Liver (tissue), 9 donors: ENCODE measurements around the gene AGR2. TPM values are rescaled to one million over a fixed set of nuclear protein-coding genes. Genes with fewer than 3 reads are reported as not detected.

Experiments
- DNase-seq: peaks from one replicate; pipeline ENCODE4 v3.0.0-alpha.2; 2017; ENCODE audit warnings: low spot score
- H3K27ac ChIP-seq, 2 donors: one replicate each; pipeline ENCODE4 v1.7.0; 2013; ENCODE audit warnings: inconsistent platforms in 2 of 2, low read length in 2 of 2, control low read depth in 1 of 2, low read depth in 1 of 2, mild to moderate bottlenecking in 1 of 2
- H3K27me3 ChIP-seq, 4 donors: one replicate each; pipeline versions ENCODE4 v1.6.1 to v1.7.0; 2013; ENCODE audit warnings: low read length in 3 of 4, inconsistent platforms in 1 of 4, mild to moderate bottlenecking in 1 of 4, moderate library complexity in 1 of 4; ENCODE audit not compliant: control insufficient read depth in 4 of 4, insufficient read depth in 4 of 4
- H3K36me3 ChIP-seq, 4 donors: one replicate each; pipeline versions ENCODE4 v1.6.1 to v1.7.0; 2013; ENCODE audit warnings: low read length in 3 of 4, mild to moderate bottlenecking in 3 of 4, low read depth in 1 of 4, moderate library complexity in 1 of 4; ENCODE audit not compliant: control insufficient read depth in 4 of 4, insufficient read depth in 3 of 4
- H3K4me1 ChIP-seq, 4 donors: one replicate each; pipeline versions ENCODE4 v1.6.1 to v1.7.0; 2013; ENCODE audit warnings: low read length in 3 of 4, mild to moderate bottlenecking in 3 of 4, moderate library complexity in 1 of 4; ENCODE audit not compliant: control insufficient read depth in 4 of 4, insufficient read depth in 4 of 4
- H3K4me3 ChIP-seq, 3 donors: one replicate each; pipeline versions ENCODE4 v1.6.1 to v1.7.0; 2013; ENCODE audit warnings: low read length in 3 of 3, control low read depth in 1 of 3, low read depth in 1 of 3, mild to moderate bottlenecking in 1 of 3
- H3K9ac ChIP-seq, 2 donors: one replicate each; pipeline ENCODE4 v1.7.0; 2013; ENCODE audit warnings: low read length in 2 of 2, mild to moderate bottlenecking in 2 of 2, moderate library complexity in 2 of 2, control low read depth in 1 of 2, low read depth in 1 of 2
- H3K9me3 ChIP-seq, 4 donors: one replicate each; pipeline versions ENCODE4 v1.6.1 to v1.7.0; 2013; ENCODE audit warnings: low read length in 3 of 4; ENCODE audit not compliant: control insufficient read depth in 4 of 4
- ATF3 ChIP-seq: IDR thresholded peaks from 2 replicates; pipeline ENCODE4 v1.6.1; 2016; ENCODE audit warnings: antibody characterized with exemption
- CTCF ChIP-seq: fragments of 150-350 bp; IDR thresholded peaks from 2 replicates; pipeline ENCODE4 v1.5.1; 2017; ENCODE audit warnings: improper control_type of control experiment, low read depth, low read length; ENCODE audit not compliant: missing input control
- EGR1 ChIP-seq, 2 donors: IDR thresholded peaks; 2 replicates each; pipeline ENCODE4 v1.6.1; 2016 to 2018; ENCODE audit warnings: antibody characterized with exemption in 2 of 2, low read depth in 2 of 2
- FOXA1 ChIP-seq: IDR thresholded peaks from 2 replicates; pipeline ENCODE4 v1.6.1; 2016; ENCODE audit warnings: antibody characterized with exemption
- FOXA2 ChIP-seq: IDR thresholded peaks from 2 replicates; pipeline ENCODE4 v1.6.1; 2016; ENCODE audit warnings: antibody characterized with exemption
- GABPA ChIP-seq, 2 donors: IDR thresholded peaks in 1 of 2; conservative IDR thresholded peaks in 1 of 2; 2 replicates each; pipeline ENCODE4 v1.6.1; 2016; ENCODE audit warnings: antibody characterized with exemption in 2 of 2, mild to moderate bottlenecking in 1 of 2, moderate library complexity in 1 of 2
- HNF4A ChIP-seq, 2 donors: conservative IDR thresholded peaks; 2 replicates each; pipeline ENCODE4 v1.6.1; 2016; ENCODE audit warnings: antibody characterized with exemption in 2 of 2, mild to moderate bottlenecking in 2 of 2
- HNF4G ChIP-seq: IDR thresholded peaks from 2 replicates; pipeline ENCODE4 v1.6.1; 2016; ENCODE audit warnings: antibody characterized with exemption
- JUND ChIP-seq, 2 donors: IDR thresholded peaks; 2 replicates each; pipeline ENCODE4 v1.6.1; 2016; ENCODE audit warnings: antibody characterized with exemption in 2 of 2
- MAX ChIP-seq: IDR thresholded peaks from 2 replicates; pipeline ENCODE4 v1.6.1; 2016; ENCODE audit warnings: antibody characterized with exemption
- NR2F2 ChIP-seq: IDR thresholded peaks from 2 replicates; pipeline ENCODE4 v1.6.1; 2016; ENCODE audit warnings: antibody characterized with exemption
- RAD21 ChIP-seq, 2 donors: IDR thresholded peaks; 2 replicates each; pipeline ENCODE4 v1.6.1; 2016; ENCODE audit warnings: antibody characterized with exemption in 2 of 2, mild to moderate bottlenecking in 2 of 2
- REST ChIP-seq: IDR thresholded peaks from 2 replicates; pipeline ENCODE4 v1.6.1; 2016; ENCODE audit warnings: antibody characterized with exemption, mild to moderate bottlenecking
- RXRA ChIP-seq, 2 donors: IDR thresholded peaks; 2 replicates each; pipeline ENCODE4 v1.6.1; 2017 to 2018; ENCODE audit warnings: antibody characterized with exemption in 2 of 2, mild to moderate bottlenecking in 1 of 2
- SP1 ChIP-seq: IDR thresholded peaks from 2 replicates; pipeline ENCODE4 v1.6.1; 2018; ENCODE audit warnings: antibody characterized with exemption, mild to moderate bottlenecking
- TAF1 ChIP-seq: conservative IDR thresholded peaks from 2 replicates; pipeline ENCODE4 v1.6.1; 2016; ENCODE audit warnings: antibody characterized with exemption, mild to moderate bottlenecking
- YY1 ChIP-seq: IDR thresholded peaks from 2 replicates; pipeline ENCODE4 v1.6.1; 2016; ENCODE audit warnings: antibody characterized with exemption, mild to moderate bottlenecking
- ZBTB33 ChIP-seq: IDR thresholded peaks from 2 replicates; pipeline ENCODE4 v1.6.1; 2016; ENCODE audit warnings: antibody characterized with exemption
- WGBS: extraction: QIAGEN DNeasy Blood & Tissue Kit; methylation state at CpG from one replicate; pipeline ENCODE4 v1.1.7; 2013; 5-methylcytosine and 5-hydroxymethylcytosine counted together
- polyA plus RNA-seq, 2 donors: library from polyadenylated mRNA; stranded (reverse) in 1 of 2; unstranded in 1 of 2; fragments of 200-250 nt in 1 of 2; fragments of >200 nt in 1 of 2; fragmentation: Nextera tagmentation in 1 of 2; extraction: Ambion mirVana in 1 of 2; gene quantifications; one replicate each; pipeline versions ENCODE4 v1.2.1 to v1.2.3, GENCODE V29; 2013 to 2015
- total RNA-seq, 2 donors: library from RNA; depleted of rRNA; stranded (reverse); fragments of >200 nt; gene quantifications; one replicate each; pipeline ENCODE4 v1.2.3, GENCODE V29; 2014
- donor health status: healthy.
- donor health status: healthy.
- donor health status: healthy.
- donor health status: healthy.
- donor health status: healthy.

Gene AGR2
- total and polyA plus RNA-seq, 4 donors, result 0.37 to 0.45 TPM; not detected in 2

- no peak for TF ChIP-seq HNF4G
- no peak for TF ChIP-seq RAD21 (IDR thresholded peaks at IDR 0.05)
- WGBS, result 93% methylated on average over 6 of the region's 6 CpGs
- Histone ChIP-seq H3K9ac (no peak overlapping the region), H3K27me3 (no peaks in the 10 kb centered on the region), H3K36me3 (no peaks in the 10 kb centered on the region), H3K27ac (no peak overlapping the region), H3K4me1 (no peaks in the 10 kb centered on the region), H3K4me3 (no peak overlapping the region), H3K9me3 (no peaks in the 10 kb centered on the region)
- DNase-seq, result no peak
Observed at GRCh38 chr7:16840094-16840493, 35.3 kb upstream of the AGR2 start.

- Histone ChIP-seq H3K27me3 (no peaks in the 10 kb centered on the region), H3K9me3 (no peaks in the 10 kb centered on the region), H3K27ac (no peak overlapping the region), H3K4me1 (no peaks in the 10 kb centered on the region), H3K4me3 (no peak overlapping the region), H3K36me3 (no peaks in the 10 kb centered on the region), H3K9ac (no peak overlapping the region)
- WGBS, result 92% methylated on average over 2 of the region's 2 CpGs
- TF ChIP-seq JUND (IDR thresholded peaks at IDR 0.05), result no peak
- DNase-seq, result no peak
Observed at GRCh38 chr7:16839646-16840045, 34.8 kb upstream of the AGR2 start.

GRCh38 chr7:16838891-16839290 lies 34.1 kb upstream of the AGR2 start:
- H3K4me3 ChIP-seq, result no peak overlapping the region
- H3K9me3 ChIP-seq, result no peaks in the 10 kb centered on the region
- H3K27me3 ChIP-seq, result no peaks in the 10 kb centered on the region
- no peak overlapping the region for H3K9ac ChIP-seq
- H3K36me3 ChIP-seq, result no peaks in the 10 kb centered on the region
- H3K27ac ChIP-seq, result no peak overlapping the region
- DNase-seq, result no peak
- H3K4me1 ChIP-seq, result no peaks in the 10 kb centered on the region
- 89% methylated on average over 1 of the region's 1 CpG for WGBS
- TF ChIP-seq EGR1 (IDR thresholded peaks at IDR 0.05; ENCODE audit: low read depth in 2 of 2) (no peak), GABPA (IDR thresholded peaks at IDR 0.05 in 1 of 2, conservative IDR thresholded peaks at IDR 0.05 in 1 of 2) (no peak), FOXA2 (no peak), MAX (no peak), ATF3 (no peak), YY1 (no peak), FOXA1 (no peak), SP1 (no peak), HNF4A (conservative IDR thresholded peaks at IDR 0.05) (no peak), TAF1 (no peak), ZBTB33 (no peak), NR2F2 (no peak), REST (no peak), RXRA (IDR thresholded peaks at IDR 0.05) (no peak), CTCF (no peak), RAD21 (IDR thresholded peaks at IDR 0.05) (no peak)
